HG03066 (cell line): Measurements from ENCODE around the gene ACSL6.

ENCODE experiments used
- ATAC-seq: cut with Tn5 transposase; IDR thresholded peaks from one replicate; pipeline ENCODE4 v1.9.1; 2021; ENCODE audit warnings: low read depth; ENCODE audit not compliant: unreplicated experiment

ACSL6 gene

GRCh38 chr5:132011622-132012343 is at the start of gene ACSL6:
Gene ACSL6 (minus strand): TSS chr5:132011658. CDS start chr5:132011553, 105 bp downstream.
- ATAC-seq: no peak

DNA sequence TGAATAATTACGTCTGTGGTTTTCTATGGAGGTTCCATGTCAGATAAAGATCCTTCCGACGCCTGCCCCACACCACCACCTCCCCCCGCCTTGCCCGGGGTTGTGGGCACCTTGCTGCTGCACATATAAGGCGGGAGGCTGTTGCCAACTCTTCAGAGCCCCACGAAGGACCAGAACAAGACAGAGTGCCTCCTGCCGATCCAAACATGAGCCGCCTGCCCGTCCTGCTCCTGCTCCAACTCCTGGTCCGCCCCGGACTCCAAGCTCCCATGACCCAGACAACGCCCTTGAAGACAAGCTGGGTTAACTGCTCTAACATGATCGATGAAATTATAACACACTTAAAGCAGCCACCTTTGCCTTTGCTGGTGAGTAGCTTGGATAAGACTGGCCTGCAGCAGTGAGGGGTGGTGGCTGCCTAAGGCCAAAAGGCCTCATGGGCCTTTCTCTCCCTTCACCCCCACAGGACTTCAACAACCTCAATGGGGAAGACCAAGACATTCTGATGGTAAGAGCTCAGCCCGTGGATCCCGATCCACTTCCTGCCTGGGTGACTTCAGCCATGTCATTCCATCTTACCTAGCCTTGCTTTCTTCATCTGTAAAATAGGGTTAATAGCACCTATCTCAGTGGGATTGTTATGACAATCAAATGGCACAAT is 49.2 kb upstream of the ACSL6 start, which contains the start of gene IL3:
Gene IL3 (plus strand): TSS at position 155 of the 661 bp plus-strand sequence. CDS start 52 bp downstream, at position 207.
- no peak for ATAC-seq

DNA sequence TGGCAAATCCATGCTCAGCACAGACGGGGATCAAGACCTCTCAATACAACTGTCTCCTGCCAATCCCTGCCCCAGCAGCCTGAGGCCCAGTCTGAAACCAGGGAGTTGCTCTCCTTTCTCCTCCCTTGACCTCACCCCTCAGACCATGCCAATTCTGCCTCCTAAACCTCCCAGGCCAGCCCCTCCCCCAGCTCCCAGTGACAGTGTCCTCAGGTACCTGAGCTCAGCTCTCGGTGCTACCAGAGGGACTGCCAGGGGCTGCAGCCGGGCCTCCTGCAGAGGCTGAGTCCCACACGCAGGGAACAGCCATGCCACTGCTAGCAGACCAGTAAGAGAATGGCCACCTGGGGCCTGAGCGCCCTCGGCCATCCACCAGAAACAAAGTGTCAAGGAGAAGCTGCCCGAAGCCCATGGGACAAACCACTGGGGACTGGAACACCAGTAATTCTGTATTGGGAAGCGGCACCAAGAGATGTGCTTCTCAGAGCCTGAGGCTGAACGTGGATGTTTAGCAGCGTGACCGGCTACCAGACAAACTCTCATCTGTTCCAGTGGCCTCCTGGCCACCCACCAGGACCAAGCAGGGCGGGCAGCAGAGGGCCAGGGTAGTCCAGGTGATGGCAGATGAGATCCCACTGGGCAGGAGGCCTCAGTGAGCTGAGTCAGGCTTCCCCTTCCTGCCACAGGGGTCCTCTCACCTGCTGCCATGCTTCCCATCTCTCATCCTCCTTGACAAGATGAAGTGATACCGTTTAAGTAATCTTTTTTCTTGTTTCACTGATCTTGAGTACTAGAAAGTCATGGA is 48.4 kb upstream of the ACSL6 start:
- ATAC-seq: no peak

- ATAC-seq: no peak
Measured at GRCh38 chr5:132059043-132059695, 47.7 kb upstream of the ACSL6 start.

GRCh38 chr5:132058646-132059042 is 47.2 kb upstream of the ACSL6 start:
- no peak for ATAC-seq

DNA sequence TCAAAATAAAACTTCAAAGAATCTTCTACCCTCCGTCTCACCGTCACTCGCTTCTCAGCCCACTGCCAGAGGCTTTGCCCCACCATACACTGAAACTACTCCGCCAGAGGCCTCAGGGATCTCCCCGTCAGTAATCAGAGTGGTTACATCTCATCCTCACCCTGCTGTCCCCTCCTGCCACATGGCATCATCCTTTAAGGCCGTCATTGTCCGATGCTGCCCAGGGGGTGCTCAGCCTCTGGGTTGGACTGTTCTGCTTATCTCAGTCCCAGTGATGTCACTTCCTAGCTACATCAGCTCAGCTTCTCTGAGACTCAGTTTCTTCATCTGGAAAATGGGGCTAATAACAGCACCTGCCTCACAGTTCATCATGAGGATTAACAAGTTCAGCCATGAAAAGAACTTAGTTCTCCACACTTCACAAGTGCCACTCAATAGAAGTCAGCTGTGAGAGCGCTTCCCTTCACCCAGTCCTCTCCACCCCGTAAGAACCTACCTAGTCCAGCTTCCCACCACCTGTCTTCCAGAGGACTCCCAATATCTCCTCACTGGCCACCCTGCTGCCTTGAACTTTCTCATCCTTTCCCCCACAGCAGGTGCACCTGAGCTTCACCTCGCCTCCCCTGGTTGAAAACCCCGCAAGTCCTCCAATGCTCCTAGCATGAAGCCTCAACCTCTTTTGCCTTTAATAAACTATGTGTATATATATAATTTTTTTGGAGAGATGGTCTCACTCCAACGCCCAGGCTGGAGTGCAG is 46.2 kb upstream of the ACSL6 start:
- no peak for ATAC-seq

DNA sequence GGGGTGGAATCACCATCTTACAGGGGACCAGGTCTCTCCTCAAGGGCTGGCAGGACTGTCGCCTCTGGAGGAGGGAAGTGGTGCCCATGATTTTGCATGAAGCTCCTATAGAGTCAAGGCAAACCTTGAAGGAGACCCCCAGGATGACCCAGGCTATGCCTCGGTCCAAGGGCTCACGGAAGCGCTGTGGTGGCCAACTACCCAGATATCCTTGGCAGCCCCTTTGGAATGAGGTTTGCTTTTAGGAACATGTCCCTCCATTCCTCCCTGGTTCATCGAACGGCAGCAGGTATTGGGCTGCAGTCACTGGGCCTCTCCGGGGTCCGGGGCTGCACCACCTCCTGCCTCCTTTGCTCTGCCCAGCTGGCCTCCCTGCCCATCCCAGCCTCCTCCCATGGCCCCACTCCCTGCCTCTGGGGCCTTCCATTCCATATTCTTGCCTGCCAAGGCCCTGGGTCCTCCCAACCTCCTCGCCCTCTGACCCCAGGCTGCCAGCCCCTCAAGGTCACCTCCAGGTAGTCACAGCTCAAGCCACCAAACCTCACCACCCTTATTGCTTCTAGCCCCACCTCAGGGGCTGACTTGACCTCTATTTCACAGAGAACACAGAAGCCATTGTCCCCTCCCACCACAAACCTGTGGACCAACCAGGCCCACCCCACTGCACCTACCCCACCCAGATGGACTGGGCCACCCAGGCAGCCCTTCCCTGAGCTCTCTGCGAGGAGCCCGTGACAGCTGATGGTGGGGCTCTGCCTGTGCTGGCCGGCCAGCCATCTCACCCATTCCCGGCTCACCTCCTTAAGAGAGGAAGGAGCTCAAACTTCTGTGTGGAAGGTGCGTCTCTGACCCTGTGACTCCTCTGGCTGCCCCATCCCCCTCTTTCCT is 45.4 kb upstream of the ACSL6 start:
- no peak for ATAC-seq

- no peak for ATAC-seq
Measured at GRCh38 chr5:132055808-132056609, 44.6 kb upstream of the ACSL6 start.

- ATAC-seq: no peak
Measured at GRCh38 chr5:132055441-132055807, 44.0 kb upstream of the ACSL6 start.

DNA sequence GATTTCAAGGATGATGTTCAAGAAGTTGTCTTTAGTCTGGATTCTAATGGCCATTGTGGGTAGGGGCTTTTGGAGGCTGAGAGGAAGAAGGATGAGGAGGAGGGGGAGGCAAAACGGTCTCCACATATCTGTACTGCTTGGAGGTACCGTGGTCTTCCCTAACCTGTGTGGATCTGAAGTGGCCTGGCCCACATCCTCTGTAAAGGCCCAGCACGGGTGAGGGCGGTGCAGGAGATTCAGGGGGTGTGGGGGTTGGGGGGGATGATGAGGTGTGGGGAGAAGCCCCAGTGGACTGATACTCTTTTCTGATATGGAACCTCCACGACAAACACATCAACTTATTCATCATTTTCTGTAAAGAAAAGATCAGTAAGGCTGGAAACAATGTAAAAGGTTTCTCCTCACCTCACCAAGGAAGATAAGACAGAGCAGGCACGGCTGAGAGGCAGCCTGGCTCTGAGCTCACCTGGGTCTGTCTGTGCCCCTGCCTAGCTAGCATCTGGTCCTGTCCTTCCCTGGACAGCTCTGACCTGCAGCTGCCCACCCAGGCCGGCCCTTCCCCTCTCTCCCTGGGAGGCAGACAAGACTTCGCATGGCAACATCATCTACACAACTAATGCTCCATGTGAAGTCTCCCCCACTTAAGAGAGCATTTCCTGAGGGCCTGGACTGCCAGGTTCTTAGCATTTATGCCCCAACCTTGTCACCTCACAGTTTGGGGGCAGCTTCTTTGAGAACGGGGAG is 43.4 kb upstream of the ACSL6 start:
- ATAC-seq: no peak

DNA sequence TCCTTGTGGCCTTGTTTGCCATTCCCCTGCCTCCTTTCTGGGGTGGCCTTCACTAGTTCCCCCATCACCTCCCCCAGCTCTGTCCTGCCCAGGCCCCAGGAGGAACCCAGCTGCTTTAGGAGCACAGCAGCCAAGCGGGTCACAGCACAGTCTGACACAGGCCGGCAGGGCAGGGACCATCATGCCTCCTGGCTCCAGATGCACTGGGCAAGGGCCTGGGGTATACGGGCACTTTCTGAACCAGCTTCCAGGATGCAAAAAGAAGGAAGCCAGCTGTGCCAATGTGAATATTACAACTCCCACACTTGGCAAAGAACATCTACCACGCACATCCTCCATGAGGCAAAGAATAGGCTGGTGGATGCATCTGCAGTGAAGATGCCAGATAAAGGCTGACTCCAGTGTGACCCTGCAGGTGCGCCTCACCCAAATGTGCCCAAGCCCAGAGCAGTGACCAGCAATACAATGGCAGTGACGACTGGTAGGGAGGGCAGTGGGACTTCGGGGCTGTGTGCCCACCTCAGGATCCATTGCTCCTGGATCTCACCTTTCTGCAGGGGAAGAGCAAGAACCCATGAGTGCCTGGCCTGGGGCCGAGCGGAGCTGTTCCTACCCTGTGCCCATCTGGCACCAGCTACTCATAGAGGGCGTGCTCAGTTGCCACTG is 42.7 kb upstream of the ACSL6 start:
- no peak for ATAC-seq

DNA sequence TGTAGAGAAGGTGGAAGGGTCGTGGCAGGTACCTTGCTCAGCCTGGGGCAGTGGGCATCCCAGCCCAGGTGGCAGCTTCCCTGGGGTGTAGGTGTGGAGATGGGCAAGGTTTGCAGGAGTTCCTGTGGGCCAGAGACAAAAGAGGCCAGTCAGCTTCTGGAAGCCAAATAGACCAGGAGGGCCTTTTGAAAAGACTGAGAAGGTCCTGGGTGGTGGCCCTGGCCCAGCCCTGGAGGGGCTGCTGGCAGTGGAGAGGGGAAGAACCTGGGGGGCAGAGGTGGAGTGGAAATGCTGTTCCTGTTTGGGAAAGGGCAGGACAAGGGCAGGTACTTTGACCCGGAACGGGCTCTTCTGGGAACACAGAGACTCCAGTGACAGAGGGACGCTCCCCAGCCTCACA is 42.0 kb upstream of the ACSL6 start:
- no peak for ATAC-seq

GRCh38 chr5:132052520-132052919 is 41.1 kb upstream of the ACSL6 start:
- no peak for ATAC-seq

DNA sequence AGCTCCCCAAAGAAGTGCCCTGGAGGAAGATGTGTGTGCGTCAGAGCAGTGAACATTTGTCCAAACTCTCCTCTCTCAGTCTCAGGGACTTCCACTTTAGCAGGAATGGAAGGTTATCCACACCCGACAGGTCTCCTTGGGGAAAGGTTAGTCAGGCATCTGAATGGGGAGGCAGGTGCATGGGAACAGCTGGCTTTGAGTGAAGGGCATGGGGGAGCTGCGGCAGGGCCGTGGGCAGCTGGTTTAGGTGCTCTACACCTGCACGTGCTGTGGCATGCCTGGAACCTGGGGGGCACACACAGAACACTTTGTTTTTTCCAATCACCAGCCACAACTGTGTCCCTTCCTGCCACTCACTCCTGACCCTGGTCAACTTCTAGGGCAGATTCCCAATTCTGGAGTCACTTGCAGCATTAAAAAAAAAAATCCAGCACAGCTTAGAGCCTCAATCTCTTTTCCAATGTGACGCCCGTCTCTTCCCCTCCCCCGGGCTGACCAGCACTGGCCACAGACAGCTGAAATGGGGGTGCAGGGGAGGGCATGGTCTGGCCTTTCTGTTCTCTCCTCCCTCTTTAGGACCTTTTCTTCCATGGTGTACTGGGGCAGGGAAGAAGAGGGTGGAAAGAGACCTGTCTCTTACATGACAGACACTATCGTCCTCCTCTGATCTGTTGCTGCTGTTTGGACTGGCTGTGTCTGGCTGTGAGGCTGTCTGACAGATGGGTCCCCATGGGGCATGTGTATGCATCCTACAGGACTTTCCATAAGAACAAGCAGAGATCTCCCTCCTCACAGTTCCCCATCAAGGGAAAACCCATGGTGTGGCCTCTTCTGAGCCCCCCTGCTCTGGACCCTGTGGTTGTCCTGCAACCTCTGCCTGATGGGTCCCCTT is 39.4 kb upstream of the ACSL6 start:
- no peak for ATAC-seq

DNA sequence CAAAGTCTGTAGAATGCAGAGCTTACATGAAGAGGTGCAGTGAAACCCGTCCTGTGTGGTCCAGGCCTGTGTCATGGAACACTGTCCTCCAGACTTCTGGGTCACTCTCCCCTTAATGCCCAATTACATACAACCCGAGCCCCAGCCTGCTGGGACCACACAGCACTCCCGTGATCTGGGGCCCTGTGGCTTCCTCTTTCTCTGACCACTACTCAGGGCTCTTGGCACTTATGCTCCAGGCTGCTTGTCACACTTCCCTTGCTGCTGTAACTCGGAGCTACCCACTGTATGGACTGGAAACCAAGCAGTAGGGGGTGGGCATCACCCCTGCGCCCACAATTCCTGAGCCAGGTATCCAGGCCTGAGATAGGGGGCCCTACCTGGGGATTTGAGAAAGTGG is 38.7 kb upstream of the ACSL6 start:
- ATAC-seq: no peak

DNA sequence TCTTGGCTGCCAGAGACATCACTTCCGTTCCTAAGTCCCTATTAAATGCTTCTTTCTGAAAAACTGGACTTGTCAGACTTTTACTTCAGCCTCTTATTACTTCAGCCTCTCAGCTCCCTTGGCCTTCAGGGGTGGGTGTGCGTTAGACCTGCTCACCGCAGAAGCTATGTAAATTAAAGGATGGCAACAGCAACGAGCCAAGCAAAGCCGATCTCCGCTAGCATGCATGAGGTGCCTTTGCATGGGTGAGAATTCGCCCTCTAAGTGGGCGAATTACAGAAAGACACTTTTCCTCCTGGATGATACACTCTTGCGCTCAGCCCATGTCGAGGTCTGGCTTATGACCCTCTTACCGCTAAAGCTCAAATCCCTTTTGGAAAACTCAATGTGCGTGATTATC is 38.1 kb upstream of the ACSL6 start:
- ATAC-seq: no peak
